Stimulated activated CD4-positive, alpha-beta T cell treated with anti-CD3 and anti-CD28 coated beads, Interleukin-15, amount 100 ng/mL, for 24 hours (primary cell): Measurements from ENCODE around the gene TNFAIP2.

ENCODE experiments used
- DNase-seq: peaks from one replicate; pipeline ENCODE4 v3.0.0-alpha.2; 2020

The TNFAIP2 gene, protein sequence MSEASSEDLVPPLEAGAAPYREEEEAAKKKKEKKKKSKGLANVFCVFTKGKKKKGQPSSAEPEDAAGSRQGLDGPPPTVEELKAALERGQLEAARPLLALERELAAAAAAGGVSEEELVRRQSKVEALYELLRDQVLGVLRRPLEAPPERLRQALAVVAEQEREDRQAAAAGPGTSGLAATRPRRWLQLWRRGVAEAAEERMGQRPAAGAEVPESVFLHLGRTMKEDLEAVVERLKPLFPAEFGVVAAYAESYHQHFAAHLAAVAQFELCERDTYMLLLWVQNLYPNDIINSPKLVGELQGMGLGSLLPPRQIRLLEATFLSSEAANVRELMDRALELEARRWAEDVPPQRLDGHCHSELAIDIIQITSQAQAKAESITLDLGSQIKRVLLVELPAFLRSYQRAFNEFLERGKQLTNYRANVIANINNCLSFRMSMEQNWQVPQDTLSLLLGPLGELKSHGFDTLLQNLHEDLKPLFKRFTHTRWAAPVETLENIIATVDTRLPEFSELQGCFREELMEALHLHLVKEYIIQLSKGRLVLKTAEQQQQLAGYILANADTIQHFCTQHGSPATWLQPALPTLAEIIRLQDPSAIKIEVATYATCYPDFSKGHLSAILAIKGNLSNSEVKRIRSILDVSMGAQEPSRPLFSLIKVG

DNA sequence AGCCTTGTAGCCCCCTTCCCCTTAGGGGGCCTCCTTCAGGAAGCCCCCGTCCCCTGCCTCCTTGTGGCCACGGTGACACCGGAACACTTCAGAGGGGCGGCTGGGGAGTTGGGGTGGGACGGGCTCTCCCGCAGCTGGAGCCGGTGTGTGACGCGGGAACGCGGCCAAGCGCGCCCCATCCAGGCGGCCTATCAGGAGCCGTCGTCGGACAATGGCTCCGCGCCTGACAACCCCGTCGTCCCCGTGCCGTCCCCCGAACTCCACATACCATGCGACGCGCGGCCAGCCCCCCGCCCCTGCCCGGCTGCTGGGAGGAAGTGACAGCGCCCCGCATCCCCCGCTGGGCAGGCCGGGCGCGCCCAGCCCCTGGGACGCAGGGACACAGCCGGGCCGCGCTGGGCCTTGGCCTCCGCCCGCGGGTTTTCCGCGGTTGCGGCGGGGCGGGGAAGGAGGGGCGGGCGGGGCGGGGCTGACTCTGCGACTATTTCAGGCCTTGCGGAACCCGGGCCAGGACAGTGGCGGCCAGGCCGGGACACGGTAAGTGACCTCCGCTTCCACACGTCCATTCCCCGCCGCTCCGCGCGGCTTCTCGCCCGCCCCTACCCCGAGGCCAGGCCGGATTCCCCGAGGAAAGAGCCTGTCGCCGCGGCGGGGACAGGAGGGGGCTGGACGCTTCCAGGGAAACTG lies at the start of gene TNFAIP2:
Gene TNFAIP2 (plus strand): TSS at position 515 of the 687 bp plus-strand sequence. CDS start 2,997 bp downstream, outside the sequence.
- no peak for DNase-seq

DNA sequence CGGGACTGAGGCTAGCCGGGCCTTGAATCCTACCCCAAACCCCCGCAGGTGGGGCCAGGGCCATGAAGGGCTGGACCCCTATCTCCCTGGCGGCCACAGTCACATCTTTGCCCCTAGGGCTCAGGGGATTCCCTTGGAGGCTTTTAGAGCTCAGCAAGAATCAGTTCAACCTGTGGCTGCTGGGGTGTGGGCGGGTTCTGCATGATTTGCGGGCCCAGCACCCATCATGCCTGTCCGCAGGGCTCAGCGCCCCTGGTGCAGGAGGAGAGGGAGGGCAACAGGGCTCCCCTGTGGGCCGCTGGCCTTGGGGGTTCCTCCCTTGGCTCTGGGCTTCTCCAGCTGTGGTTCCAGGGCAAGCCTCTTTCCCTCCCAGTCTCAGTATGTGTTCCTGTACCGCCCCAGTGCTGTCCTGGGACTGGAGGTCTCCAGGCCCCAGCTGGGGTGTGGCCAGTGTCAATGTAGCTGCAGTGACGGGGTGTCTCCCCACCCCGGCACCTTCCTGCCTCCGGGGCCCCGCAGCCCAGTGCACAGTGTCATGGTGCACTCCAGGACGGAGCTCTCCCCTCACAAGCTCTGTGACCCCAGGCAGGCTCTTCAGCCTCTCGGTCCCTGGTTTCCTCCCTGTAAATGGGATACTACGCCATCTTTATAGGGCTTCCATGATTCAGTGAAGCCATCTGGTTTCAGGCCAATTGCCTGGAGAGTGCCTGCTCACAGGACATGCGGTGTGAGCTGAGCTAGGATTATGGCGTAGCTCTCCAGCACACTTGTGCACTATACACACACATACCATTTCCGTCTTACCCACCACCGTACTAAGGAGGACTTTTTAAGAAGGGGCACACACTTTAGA lies 49.2 kb upstream of the TNFAIP2 start:
- DNase-seq, result no peak

DNA sequence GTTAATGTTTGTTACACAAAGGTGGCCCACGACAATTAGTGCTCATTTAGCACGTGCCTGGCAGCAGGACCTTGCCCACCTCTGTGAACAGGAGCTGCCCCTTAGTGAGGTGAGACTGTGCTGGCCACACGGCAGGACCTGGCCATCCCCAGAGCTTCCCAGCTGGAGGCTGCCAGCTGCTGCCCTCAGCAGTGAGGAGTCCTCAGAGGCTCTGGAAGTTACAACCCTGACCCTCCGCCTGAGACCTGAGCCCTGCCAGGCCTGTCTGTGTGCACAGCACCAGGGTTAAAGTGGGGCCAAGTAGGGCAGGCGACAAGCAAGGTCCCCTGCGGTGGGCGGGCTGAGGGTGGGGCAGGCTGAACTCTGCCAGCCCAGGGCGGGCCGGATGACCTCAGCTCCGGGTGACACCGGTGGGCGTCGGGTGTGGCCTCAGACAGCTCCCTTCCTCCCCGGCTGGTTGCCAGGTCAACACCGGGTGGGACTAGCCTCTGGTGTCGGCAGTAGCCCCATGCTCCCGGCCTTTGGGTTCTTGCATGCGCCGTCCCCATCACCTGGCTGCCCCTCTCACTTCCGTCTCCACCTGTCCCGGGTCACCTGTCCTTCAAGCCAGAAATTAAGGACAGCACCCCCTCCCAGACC lies 48.4 kb upstream of the TNFAIP2 start:
- peak; percentile 32 for DNase-seq

DNA sequence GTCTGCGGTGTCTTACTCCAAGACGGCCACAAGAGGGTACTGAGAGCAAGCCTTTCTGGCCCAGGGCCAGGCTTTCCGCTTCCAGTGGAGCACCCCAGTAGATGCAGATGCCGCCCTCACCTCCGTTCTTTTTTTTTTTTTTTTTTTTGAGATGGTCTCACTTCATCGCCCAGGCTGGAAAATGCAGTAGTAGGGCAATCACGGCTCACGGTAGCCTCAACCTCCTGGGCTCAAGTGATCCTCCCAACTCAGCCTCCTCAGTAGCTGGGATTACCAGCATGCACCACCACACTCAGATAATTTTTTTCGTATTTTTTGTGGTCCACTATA lies 44.9 kb upstream of the TNFAIP2 start:
- peak; percentile 83 for DNase-seq

DNA sequence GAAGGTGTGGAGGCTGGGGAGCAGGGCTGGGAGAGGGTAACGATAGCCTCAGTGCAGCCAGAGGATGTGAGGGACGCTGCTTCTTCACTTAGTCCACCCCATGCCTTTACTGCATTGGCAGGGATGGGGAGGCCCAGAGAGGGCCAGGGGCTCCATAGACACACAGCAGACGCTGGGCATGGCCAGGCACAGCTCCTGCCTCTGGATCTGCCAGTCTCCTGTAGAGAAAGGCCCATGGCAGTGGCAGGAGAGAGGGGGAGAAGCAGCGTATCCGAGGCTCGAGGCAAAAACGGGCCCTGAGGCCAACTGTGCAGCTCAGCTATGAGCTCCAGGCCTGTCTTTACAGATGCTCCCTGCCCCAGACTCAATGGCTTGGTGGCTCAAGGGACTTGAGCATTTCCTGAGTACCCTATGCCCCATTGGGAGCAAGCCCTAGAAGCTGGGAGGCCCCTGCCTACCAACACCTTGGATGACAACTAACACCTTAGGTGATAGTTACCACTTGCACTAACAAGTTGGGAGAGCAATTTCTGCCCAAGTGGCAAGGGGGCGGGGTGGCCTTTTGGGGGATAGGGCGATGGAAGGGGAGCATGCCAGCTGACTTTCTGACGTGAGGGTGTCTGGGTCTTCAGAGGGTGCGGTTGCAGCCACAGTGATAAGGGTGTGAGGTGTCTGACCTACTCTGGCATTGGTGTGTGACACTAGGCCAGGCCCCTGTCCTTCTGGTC lies 44.2 kb upstream of the TNFAIP2 start:
- DNase-seq, result no peak

DNA sequence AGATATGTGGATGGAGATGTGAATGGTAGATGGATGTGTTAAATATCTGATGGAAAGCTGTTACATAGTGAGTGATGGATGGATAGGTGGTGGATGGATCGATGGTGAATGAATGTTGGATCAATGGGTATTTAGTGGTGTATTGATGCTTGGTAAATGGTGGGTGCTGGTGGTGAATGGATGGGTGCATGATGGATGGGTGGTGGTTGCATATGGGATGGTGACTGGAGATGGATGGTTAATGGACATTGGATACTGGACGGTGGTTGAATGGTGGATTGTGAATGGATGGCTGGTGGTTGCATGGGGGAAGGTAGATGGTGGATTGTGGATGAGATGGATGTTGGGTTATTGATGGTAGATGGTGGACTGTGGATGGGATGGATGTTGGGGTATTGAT lies 41.3 kb upstream of the TNFAIP2 start:
- DNase-seq, result no peak

DNA sequence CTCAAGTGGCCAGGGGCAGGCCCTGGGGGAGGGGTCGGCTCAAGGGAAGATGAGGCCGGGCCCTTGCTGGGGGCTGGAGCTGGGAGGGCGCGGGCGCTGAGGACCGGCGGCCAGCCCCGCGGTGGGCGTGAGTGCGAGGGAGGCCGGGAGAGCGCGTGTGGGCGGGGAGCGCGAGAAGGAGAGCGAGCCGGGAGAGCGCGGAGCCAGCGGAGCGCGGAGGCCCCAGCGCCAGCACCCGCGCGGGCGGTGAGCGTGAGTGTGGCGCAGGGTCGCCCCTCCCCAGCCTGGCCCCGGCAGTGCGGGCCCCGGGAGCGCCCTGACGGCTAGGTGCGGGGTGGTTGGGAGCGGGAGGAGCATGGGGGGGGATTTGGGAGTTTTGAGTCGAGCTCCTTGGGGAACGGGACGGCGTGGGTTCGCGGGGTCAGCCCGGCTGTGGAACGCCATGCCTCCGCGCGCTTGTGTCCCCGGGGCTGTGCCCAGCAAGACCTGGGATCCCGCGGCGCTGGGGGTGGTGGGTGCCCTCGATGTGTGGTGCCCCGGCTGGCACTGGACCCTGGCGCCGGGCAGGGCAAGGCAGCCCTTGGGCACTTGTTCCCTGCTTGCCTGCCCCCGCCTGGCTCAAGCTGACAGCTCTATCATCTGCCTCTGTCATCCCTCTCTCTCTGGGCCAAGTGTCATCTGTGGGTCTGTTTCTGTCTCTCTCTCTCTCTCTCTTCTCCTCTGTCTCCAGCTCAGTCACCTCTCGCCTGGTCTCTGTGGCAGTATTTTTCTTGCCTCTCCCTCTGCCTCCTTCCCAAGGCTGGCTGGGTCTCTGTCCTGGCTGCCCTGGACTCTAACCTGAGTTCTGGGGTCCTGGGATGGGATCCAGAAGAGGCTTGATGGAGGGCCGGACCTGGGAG lies 39.0 kb upstream of the TNFAIP2 start, which contains the start of gene LBHD2:
Gene LBHD2 (plus strand): TSS at position 190 of the 899 bp plus-strand sequence. CDS start 1,803 bp downstream, outside the sequence.
- no peak for DNase-seq

DNA sequence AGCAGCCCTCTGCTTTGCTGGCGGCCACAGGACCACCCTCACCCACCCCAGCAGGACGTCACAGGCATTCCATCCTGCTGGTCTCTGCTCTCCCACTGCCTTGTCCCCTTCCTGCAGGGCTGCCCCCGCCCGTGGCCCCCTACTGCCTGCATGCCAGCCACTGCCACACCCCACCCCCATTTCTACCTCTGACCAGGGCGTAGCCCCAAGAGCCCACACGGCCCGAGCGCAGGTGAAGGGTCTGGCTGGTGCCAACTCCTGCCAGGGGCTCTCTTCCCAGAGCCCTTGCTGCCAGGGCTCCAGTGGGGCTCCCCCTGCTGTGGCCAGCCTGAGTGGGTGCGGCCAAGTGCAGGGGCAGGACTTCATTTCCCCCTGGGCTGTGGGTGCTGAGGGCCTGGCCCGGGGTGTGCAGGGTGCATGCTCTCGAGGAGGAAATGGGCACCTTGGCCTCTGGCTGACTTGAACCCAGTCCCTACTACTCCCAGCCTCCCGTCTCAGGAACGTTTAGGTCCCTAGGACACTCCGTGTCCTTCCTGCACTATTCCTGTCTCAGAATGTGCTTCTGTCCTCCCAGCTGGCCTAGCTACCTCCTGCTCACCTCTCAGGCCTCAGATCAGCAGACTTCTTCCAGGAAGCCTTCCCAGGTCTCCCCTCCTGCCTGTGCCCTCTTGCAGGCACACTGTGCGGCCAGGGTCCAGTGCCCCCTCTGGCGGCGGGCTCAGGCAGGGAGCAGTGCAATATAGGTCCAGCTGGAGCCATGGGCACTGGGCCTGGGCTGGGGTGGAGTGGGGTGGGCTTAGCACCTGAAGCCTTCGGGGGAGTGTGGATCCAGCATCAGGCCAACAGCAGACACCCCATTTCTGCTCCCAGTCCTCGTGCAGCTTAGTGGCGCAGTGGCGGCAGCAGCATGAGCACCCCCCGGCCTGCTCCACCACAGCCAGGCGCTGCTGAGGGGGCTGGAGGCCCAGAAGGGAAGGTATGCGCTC lies 37.9 kb upstream of the TNFAIP2 start:
- DNase-seq, result no peak

DNA sequence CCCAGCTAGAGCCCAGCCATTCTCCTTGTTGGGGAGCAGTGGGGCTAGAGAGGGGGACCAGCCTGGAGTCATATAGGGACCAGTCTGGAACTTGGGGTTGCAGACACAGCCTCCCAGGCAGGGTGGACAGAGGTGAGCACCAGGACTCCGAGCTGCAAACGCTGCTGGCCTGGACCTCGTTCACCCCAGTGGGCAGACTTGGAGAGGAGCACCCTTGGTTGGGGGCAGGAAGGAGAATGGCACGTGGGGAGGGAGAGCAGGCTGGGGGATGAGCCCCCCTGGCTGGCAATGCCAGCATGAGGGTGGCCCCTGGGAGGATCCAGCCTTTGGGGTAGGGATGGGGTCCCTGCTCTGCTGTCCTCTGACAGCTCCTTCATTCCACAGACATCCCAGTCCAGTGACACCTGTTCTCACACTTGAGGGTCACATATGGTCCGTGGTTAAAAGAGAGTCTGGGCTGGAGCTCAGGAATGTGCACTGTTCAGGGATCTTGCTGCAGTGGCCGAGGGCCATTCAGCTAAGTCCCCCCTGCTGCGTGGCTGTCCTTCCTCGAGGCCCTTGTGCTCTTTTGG lies 36.4 kb upstream of the TNFAIP2 start:
- DNase-seq, result no peak

DNA sequence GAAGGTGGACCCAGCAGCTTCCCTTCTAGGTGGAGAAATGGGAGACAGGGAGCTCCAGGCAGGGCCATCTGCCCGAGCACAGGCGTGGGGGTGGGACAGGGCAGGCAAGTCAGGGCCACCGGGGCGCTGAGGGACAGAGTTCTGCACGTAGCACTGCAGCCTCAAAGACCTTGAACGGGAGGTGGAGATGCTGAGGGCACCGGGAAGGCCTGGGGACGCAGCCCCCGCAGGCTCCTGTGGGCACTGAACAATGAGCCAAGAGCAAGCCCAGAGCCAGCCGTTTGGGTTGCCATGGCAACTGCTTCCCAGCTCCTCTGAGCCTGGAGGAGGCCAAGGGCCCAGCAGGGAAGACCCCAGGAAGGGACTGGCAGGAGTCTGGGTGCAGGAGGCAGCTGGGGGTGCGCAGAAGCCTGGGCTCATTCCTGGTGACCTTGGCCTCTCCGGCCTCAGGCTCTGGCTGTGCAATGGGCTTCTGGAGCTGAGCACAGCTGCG lies 35.9 kb upstream of the TNFAIP2 start:
- DNase-seq, result no peak

DNA sequence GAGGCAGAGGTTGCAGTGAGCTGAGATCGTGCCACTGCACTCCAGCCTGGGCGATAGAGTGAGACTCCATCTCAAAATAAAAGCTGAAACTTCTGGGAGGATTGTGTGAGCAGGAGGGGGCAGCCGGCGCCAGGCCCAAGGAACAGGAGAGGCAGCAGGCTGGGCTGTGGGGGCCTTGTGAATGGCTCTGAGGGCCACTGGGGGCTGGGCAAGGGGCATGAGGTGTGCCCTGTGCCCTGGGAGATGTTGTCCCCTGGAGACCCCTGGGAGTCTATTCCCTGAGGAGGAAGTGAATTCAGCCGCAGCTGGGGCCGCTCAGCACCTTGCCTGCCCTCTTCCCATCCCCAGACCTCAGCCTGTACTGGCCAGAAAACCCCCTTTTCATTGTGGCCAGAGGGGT lies 34.3 kb upstream of the TNFAIP2 start:
- DNase-seq, result no peak

DNA sequence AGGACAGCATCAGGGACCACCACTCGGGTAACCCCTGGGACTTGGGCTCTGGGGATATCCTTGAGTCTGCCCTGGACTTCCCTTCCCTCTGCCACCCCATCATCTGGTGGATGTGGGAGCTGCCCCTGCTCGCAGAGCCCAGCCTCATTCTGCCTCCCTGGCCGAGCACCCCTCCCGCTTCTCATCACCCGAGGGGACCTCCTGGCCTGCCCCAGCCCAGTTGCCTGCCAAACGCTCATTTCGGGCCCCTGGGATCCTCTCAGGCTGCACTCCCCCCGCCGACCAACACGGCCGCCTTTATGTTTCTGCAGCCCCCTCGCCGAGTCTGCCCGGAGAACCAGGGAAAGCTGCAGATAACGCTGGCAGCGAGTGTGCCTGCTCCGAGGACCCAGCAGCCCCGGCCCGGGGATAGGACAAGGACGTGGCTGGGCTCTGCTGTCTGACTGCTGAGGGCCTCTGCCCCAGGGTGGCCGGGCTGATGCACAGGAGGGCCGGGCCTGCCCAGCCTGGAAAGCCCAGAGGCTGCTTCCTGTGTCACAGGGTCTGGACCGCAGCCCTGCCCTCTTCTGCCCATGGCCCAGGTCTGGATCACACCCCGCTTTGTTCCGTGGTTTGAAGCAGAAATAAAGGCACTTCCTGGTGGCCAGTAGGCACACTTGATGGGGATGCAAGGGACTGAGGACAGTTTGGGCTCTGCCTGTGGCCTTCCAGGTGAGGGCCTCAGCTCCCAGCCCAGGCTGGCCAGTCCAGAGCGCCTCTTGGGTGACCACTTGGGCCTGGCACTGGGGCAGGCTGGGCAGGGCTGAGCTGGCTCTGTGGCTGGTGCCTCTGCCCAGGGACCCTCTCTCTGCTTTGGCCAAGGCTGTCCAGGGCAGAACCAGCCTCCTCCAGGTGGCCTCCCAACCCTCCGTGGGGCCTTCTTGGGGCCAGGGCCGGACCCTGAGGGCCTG lies 33.6 kb upstream of the TNFAIP2 start:
- no peak for DNase-seq

DNA sequence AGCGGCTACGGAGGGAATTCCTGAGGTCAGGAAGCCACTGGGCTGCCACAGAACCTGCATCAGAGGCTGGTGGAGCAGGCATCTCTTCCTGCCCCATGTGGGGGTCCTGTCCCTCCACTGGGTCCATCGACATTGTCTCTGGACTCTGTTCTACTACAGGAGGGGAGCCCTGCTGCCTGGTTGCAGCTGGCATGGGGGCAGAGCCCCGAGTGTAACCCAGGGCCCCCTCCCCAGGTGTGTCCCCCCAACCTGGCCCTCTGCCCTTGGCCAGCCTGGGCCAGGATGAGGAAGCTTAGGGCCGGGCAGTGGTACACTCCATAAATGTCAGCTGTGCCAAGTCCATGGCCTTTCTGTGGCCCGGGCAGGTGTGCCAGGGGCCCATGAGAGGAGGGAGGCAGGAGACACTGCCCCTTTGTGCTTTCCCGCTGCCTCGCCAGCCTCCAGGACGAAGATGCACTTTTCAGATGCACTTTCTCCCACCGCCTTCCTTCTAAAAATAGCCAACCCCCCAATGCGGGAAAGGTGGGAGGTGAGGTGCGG lies 32.7 kb upstream of the TNFAIP2 start:
- no peak for DNase-seq

DNA sequence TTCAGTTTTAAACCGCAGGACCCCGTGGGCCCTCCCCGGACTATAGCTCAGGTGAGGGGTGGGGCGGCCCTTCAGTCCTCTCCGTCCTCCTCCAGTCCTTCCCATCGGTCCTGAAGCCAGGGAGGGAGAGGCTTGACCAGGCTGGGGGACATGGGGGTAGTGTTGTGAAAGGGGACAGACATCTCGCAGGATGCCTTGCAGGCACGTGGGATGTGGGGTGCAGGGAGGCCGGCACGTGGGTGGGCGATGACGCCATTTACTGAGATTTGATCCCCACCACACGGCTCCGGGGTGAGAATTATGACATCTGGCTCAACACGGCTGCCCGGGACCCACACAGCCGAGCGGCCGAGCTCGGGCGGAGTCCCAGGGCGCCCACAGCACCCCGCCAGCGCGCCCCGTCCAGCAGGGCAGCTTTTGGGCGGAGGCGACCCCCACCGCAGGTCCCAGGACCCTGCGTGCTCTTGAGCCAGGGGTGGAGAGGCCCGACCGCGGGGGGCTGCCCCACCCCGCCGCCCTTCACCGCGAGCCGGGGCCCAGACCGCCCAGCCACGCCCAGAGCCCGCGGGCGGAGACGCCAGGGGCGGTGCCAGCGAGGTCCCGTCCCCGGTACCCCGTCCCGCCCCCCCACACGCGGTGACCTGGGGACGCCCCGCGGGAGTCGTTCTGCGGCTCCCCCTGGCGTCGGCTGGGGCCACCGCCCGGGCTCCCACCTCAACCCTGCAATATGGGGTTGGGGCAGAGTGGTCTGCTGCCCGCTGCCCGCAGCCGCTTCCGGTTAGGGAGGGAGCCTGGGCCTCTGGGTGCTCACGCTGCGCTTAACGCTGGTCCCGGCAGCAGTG lies 32.0 kb upstream of the TNFAIP2 start:
- DNase-seq, result peak; percentile 86

DNA sequence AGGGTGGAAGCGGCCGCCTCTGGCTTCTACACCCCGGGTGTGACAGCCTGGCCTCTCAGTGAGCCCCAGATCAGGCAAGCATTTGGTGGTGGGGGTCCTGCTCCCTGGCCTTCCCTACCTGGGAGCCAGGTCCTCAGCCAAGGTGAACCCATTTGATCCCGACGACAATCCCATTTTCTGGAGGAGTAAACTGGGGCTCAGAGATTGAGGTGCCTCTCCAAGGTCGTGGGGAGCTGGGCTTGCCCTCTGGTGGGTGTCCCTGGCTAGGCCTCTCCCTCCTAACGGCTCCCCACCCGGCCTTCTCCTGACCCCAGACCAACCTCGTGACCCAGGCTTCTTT lies 31.4 kb upstream of the TNFAIP2 start:
- no peak for DNase-seq

DNA sequence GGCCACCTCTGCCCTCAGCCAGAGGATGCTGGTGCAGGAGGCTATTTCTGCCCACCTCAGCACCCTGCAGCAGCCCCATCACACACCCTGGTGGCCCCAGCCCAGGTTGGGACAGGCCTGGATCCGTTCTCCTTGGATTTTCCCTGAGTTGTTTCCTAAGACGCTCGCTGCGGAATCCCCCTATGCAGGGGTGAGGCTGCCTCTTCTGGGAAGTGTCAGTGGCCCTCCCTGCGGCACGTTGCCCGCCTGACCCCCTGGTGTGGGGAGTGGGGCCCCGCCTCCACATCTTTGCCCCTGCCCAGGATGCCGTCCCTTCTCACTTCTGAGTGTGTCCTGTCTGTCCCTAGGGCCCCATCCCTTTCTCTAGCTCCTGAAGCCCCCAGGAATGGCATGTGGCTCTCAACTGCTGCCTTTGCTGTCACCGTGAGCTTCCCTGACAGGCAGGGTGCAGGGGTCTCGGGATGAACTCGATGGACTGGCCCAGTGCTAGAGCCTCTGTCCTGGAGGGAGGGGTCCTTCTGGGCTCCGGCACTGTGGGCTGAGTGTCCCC lies 29.3 kb upstream of the TNFAIP2 start:
- no peak for DNase-seq
